IPS DF 6.9 (cell line): ENCODE measurements around the gene ELOB.
A peak's percentile ranks its signal among the peaks of the same experiment; 100 is the strongest.

Experiments used
- DNase-seq: peaks from one replicate; pipeline ENCODE4 v3.0.0-alpha.2; 2013; ENCODE audit warnings: low read depth, low spot score
- H3K27ac ChIP-seq: one replicate; pipeline ENCODE4 v1.5.1; 2013; ENCODE audit warnings: low read length, control low read depth
- H3K27me3 ChIP-seq: 2 replicates; pipeline ENCODE4 v1.6.1; 2013; ENCODE audit warnings: mild to moderate bottlenecking, low read length; ENCODE audit not compliant: control insufficient read depth, insufficient read depth
- H3K36me3 ChIP-seq: 2 replicates; pipeline ENCODE4 v1.6.1; 2013; ENCODE audit warnings: low read length; ENCODE audit not compliant: control insufficient read depth, insufficient read depth
- H3K4me1 ChIP-seq: 2 replicates; pipeline ENCODE4 v1.6.1; 2013; ENCODE audit warnings: low read length; ENCODE audit not compliant: control insufficient read depth, insufficient read depth
- H3K4me3 ChIP-seq: 2 replicates; pipeline ENCODE4 v1.5.1; 2013; ENCODE audit warnings: mild to moderate bottlenecking, low read length
- H3K9me3 ChIP-seq: 2 replicates; pipeline ENCODE4 v1.6.1; 2013; ENCODE audit warnings: low read length, inconsistent platforms; ENCODE audit not compliant: control insufficient read depth, insufficient read depth
- WGBS: extraction: QIAGEN DNeasy Blood & Tissue Kit; methylation state at CpG from one replicate; pipeline ENCODE4 v1.1.7; 2013; ENCODE audit warnings: mixed read lengths, missing lambda C conversion rate; ENCODE audit not compliant: insufficient read length, insufficient coverage; 5-methylcytosine and 5-hydroxymethylcytosine counted together

Gene ELOB

GRCh38 chr16:2755158-2755557, 21.9 kb downstream of the ELOB start:
- no peaks in the 10 kb centered on the region for H3K9me3 ChIP-seq
- H3K4me1 ChIP-seq, result no peaks in the 10 kb centered on the region
- H3K27me3 ChIP-seq, result no peaks in the 10 kb centered on the region
- no peak for DNase-seq
- no peak overlapping the region for H3K27ac ChIP-seq
- H3K36me3 ChIP-seq, result peaks cover 32% of the 10 kb centered on the region
- no peak overlapping the region for H3K4me3 ChIP-seq
- WGBS, result 100% methylated on average over 1 of the region's 3 CpGs

- Histone ChIP-seq H3K4me1 (no peaks in the 10 kb centered on the region), H3K9me3 (no peaks in the 10 kb centered on the region), H3K4me3 (peak overlapping the region; percentile 75; the same call in 1 of the 2 replicates), H3K36me3 (peaks cover 17% of the 10 kb centered on the region), H3K27me3 (no peaks in the 10 kb centered on the region), H3K27ac (no peak overlapping the region)
- no CpG with 5 or more reads among the region's 7 CpGs for WGBS
- DNase-seq, result no peak
Observed at GRCh38 chr16:2753733-2754020, 23.4 kb downstream of the ELOB start.

DNA sequence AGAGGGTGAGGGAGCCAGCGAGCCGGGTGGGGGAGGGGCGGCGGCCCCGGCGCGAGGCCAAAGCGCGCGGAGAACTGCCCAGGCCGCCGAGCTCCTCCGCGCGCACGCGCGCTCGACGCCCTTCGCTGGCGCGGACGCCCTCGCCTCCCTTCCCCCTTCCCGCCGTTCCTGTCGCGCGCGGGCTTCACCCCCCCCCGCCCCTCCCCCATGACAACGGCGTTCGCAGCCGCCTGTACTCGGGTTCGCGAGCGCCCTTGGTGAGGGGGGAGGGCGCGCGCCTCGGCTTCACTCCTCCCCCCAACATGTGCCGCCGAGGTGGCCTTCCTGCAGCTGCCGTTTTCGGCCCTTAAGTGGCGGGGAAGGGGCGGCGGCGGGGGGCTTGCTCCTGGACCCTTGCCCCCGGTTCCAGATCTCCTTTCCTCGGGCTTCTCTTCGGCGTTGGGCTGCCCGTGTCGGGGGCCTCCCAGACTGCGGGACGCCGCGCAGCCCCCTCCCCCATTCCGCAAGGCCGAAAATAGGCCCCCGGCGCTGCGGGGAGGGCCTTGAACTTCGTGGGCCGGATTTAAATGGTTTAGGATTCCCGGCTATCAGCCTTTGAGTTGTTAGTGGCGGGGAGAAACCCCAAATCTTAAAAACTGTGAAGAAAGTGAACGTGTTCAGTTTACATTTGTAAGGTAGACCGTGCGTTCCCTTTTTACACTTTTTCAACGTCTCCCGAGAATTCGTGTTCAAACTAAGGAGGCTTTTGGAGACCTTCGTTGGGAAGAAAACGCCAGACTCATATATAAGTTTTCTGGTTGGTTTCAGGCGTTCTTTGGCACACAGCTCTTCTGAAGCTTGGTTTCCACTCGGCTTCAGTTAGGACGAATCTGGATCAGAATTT, 24.0 kb downstream of the ELOB start:
- no peak for DNase-seq
- Histone ChIP-seq H3K36me3 (peaks cover 14% of the 10 kb centered on the region), H3K4me3 (peak overlapping the region; percentile 75), H3K9me3 (no peaks in the 10 kb centered on the region), H3K4me1 (no peaks in the 10 kb centered on the region), H3K27me3 (no peaks in the 10 kb centered on the region), H3K27ac (no peak overlapping the region)
- no CpG with 5 or more reads among the region's 82 CpGs for WGBS

DNA sequence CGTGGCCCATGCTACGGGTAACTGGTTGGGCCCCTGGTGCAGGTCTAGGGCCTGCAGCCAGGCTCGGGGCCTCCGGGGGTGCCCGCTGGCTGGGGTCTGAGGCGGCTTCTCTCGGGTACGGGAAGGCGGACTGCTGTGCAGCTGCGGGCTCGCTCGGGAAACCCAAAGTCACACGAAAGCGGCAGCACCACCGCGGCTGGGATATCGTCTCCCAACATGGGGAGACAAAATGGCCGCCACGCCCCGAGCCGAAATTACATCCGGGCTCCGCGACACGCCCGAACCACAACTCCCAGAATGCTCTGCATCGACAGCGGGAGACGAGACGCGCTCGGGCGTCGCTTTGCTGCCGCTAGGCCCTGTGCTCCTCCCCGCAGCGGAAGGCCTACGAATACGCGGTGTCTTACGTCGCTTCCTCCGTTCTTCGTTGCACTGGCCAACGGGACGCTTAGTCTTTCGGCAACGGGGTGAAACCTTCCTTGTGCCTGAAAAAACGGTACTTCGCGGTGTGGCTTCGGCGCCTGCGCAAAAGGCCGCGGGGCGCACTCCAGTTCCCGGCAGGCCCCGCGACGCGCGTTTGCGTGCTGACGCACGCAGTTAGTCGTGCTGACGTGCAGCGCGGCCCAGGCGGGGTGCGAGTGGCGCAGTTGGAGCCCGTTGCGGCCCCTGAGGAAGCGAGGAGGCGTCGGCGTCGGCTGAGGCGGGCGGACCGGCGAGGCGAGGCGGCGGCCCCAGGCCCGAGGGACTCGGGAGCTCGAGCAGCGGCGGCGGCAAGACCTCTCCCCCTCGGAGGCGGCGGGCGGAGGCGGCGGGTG, 24.8 kb downstream of the ELOB start, which contains the start of gene SRRM2:
TSS of gene SRRM2 (plus strand) at position 604 of the 815 bp plus-strand sequence. CDS start 3,727 bp downstream, outside the sequence.
- no peaks in the 10 kb centered on the region for H3K4me1 ChIP-seq
- peak; percentile 90 for DNase-seq
- H3K4me3 ChIP-seq, result peak within 1 kb of the TSS; percentile 75
- peaks cover 5% of the 10 kb centered on the region for H3K36me3 ChIP-seq
- no CpG with 5 or more reads among the region's 99 CpGs for WGBS
- no peaks in the 10 kb centered on the region for H3K9me3 ChIP-seq
- no peak within 1 kb of the TSS for H3K27ac ChIP-seq
- no peaks in the 10 kb centered on the region for H3K27me3 ChIP-seq

DNA sequence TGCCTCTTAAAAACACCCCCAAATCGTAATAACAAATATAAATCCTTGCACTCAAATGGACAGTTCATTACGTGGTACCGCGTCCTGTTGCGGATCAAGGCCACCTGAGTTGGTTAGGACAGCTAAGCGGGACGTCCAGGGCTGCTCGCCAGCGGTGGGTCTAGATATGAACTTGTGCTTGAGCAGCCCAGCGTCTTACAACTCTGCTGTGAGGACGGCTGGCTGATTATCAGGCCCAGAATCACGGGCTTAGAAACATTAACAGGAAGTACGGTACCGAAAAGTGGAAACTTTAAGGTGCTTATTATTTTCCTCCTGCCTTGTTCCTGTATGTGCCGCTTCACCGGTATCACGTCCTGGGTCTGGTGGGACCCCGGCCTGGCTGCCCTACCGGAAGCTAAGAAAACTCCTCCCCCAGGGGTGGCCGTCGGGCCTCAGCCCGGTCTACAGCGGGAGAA, 25.5 kb downstream of the ELOB start:
- DNase-seq, result peak; percentile 60
- H3K27me3 ChIP-seq, result no peaks in the 10 kb centered on the region
- WGBS, result no CpG with 5 or more reads among the region's 23 CpGs
- H3K27ac ChIP-seq, result no peak overlapping the region
- 0 out of 2 replicates have a peak, but pooled peaks cover 5% of the 10 kb centered on the region for H3K36me3 ChIP-seq
- no peaks in the 10 kb centered on the region for H3K9me3 ChIP-seq
- peak overlapping the region; percentile 75; the same call in 1 of the 2 replicates for H3K4me3 ChIP-seq
- no peaks in the 10 kb centered on the region for H3K4me1 ChIP-seq

DNA sequence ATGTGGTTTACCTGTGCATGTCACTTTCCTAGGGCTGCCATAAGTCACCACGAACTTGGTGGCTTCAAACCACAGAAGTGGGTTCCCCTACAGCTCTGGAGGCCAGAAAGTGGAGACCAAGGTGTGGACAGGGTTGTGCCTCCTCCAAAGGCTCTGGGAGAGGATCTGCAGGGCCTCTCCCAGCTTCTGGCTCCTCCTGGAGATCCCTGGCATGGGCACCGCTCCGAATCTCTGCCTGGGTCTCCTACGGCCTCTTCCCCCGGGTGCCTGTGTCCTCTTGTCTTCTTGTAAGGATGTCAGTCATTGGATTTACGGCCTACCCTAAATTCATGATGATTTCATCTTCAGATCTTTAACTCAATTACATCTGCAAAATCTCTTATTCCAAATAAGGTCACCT, 27.1 kb downstream of the ELOB start:
- no peaks in the 10 kb centered on the region for H3K36me3 ChIP-seq
- no peak overlapping the region for H3K4me3 ChIP-seq
- H3K4me1 ChIP-seq, result no peaks in the 10 kb centered on the region
- no peaks in the 10 kb centered on the region for H3K9me3 ChIP-seq
- DNase-seq, result no peak
- no CpG with 5 or more reads among the region's 6 CpGs for WGBS
- no peaks in the 10 kb centered on the region for H3K27me3 ChIP-seq
- no peak overlapping the region for H3K27ac ChIP-seq

- no peak overlapping the region for H3K4me3 ChIP-seq
- H3K4me1 ChIP-seq, result no peaks in the 10 kb centered on the region
- WGBS, result no CpG with 5 or more reads among the region's 5 CpGs
- no peaks in the 10 kb centered on the region for H3K27me3 ChIP-seq
- no peak overlapping the region for H3K27ac ChIP-seq
- no peaks in the 10 kb centered on the region for H3K36me3 ChIP-seq
- DNase-seq, result no peak
- no peaks in the 10 kb centered on the region for H3K9me3 ChIP-seq
Observed at GRCh38 chr16:2749476-2749875, 27.6 kb downstream of the ELOB start.

GRCh38 chr16:2748757-2749455, 28.2 kb downstream of the ELOB start:
- Histone ChIP-seq H3K4me1 (no peaks in the 10 kb centered on the region), H3K9me3 (no peaks in the 10 kb centered on the region), H3K27ac (no peak overlapping the region), H3K4me3 (no peak overlapping the region), H3K27me3 (no peaks in the 10 kb centered on the region), H3K36me3 (no peaks in the 10 kb centered on the region)
- no CpG with 5 or more reads among the region's 7 CpGs for WGBS
- DNase-seq, result no peak

DNA sequence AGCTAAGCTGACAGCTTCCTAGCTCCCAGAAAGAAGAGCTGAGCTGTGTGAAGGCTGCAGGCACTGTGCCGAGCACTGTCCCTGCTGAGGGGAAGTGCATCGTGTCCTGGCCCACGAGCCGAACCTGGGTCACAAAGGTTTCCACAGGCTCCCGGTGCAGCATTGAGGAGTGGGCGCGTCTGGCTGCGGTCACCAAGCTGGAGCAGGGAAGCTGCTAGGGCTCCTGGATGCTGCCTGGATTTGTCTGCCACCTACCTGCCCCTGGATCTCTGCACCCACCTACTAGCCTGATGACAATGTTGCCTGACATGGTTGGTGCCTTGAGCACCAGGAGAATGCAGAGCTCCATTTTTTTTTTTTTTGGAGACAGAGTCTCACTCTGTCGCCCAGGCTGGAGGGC, 31.1 kb downstream of the ELOB start:
- Histone ChIP-seq H3K4me1 (no peaks in the 10 kb centered on the region), H3K36me3 (no peaks in the 10 kb centered on the region), H3K27ac (no peak overlapping the region), H3K4me3 (no peak overlapping the region), H3K9me3 (no peaks in the 10 kb centered on the region), H3K27me3 (no peaks in the 10 kb centered on the region)
- no peak for DNase-seq
- no CpG with 5 or more reads among the region's 9 CpGs for WGBS
